Nucleus accumbens (tissue), 56 donors: Measurements from ENCODE around the gene TBC1D22A.
A peak's percentile ranks its signal among the peaks of the same experiment; 100 is the strongest.

Source experiments
- DNase-seq, 56 donors: peaks; one replicate each; lab custom pipeline; 2025; lab: John Stamatoyannopoulos, UW

Gene TBC1D22A

DNA sequence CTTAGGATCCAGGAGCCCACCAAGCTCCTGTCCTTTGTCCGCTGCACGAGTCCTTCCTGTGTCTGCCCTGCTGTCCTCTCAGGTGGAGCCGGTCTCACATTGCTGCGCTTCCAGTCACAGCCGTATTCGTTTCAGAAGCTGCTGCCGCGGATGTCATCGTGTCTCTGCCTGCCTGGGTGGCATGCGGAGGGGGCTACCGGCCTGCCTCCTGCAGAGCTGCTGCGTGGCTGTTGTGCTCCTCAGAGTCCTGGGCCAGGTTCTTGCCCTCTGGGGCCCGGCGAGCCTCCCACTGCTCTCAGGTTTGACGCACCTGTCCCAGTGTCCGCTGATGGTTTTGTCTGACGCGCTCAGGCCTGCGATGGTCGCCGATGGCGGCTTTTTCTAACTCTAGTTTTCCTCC lies 254.2 kb downstream of the TBC1D22A start:
- no peak for DNase-seq

DNA sequence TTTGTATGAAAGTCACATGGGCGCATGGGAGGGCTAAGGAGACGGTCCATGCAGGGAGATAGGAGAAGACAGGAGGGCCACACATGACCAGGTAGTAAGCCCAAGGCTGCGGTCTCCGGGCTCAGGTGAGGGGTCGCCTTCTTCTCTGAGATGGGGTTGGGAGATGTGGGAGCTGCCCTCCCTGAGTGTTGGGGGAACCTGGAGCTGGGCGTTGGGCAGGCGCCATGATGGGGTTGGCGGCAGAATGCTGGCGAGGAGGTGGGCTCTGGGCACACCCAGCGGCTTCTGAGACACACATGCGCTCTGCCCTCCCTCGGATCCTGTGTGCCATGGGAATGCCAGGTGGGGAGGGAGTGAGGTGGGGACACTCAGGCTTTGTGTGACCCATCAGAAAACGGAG lies 254.8 kb downstream of the TBC1D22A start:
- no peak for DNase-seq

DNA sequence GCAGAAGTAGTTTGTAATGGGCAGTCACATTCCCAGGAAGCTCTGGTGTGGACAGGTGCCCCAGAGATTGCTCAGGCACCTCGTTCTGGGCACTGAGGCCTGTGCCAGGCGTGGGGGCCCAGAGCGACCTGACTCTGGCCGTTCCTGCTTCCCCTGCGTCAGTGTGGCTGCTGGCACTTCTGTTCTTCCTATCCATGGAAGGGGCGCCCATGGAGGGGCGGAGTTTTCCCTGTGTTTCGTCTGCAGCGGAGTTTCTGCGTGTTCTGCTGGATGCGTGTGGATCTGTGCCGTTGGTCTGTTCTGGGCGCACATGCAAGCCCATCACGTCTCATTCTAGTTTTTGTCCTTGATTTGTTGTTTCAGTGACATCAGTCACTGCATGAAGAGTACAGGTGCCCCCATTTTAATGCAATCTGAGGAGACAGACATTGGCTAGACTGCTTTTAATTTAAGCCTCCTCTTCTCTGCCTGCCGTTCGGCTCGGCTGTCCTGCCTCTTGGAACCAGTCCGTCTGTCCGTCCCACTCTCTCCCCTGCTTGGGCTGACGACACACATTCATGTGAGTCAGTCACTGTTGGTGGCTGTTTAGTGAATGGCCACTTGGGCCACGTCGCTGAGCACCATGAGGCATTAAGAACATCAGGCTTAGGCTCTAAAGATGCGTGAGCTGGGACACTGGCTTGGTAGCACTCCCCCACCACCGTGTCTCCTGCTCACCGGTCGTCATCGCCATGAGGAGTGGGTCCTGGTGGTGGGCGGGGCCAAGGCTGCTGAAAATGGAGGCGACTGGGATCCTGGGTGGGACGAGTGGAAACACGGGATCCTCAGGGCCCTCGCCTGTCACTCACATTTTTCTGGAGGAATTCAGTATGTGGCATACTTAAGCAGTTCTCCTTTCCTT lies 255.8 kb downstream of the TBC1D22A start:
- DNase-seq, result no peak

DNA sequence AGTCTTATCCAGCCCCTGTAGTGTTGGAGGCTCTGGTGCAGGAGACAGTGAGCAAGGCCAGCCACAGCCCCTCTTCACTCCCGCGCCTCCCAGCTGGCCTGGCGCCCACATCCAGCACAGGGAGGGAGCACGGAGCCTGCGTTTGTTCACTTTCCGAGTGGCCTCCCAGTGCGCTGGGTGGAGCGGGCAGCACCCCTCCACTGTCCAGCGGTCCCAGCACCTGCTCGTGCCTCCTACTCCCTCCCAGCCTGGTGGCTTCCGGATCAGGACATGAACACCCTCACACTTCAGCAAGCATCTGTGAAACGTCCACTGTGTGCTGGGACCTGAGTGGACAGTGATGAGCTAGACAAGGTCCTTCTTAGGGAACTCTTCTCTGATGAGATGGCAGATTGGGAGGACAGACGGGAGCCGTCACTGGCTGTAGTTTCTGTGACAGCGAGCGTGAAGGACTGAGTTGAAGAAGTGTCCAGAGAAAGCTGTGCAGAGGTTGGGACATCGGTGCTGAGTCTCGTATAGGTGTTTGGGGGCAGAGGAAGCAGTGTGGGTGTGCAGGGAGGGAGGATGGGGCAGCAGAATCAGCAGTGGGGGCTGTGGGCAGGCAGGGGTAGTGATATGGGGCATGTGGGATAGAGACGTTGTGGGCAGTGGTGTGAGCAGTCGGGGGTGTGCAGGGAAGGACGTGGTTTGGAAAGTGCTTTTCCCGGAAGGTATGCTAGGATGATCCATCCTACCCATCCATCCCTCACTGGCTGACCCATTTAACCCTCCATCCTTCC lies 256.8 kb downstream of the TBC1D22A start:
- no peak for DNase-seq

DNA sequence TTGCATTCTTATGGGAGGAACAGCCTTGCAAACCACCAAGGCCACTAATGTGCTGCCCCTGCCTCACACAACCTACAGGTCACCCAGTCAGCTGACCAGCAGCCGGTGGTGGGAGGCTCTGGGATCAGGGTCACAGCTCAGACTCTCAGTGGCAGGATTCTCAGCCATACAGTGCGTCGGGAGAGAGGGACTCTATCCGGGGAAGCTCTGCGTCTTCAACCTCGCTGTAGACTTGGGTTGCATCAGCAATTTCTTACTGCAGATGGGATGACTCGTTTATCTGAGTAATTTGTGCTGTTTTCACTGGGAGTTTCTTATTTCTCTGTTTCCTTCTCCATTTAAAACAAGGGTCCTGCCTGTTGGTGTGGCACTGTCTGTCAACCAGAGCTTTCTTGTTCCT lies 257.7 kb downstream of the TBC1D22A start:
- no peak for DNase-seq

DNA sequence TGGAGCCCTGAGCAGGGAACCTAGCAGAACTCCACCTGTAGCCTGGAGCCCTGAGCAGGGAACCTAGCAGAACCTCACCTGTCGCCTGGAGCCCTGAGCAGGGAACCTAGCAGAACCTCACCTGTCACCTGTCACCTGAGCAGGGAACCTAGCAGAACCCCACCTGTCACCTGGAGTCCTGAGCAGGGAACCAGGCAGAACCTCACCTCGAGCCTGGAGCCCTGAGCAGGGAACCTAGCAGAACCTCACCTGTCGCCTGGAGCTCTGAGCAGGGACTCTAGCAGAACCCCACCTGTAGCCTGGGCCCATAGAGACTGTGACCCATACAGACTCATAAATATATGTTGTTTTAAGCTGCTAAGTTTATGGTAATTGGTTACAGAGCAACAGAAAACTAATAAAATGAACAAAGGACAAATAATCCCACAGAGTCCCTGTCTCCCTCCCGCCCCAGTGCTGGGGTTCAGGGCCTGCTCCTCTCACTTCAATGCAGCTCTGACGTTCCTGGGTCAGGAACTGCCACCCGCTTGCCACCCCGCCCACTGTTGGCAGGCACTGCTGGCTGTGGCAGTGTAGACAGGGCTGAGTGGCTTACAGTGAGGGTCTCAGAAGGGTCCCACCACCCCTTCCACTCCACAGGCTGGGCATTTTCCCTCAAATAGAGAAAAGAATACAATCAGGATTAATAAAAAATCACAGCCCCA lies 259.1 kb downstream of the TBC1D22A start:
- DNase-seq, result no peak

DNA sequence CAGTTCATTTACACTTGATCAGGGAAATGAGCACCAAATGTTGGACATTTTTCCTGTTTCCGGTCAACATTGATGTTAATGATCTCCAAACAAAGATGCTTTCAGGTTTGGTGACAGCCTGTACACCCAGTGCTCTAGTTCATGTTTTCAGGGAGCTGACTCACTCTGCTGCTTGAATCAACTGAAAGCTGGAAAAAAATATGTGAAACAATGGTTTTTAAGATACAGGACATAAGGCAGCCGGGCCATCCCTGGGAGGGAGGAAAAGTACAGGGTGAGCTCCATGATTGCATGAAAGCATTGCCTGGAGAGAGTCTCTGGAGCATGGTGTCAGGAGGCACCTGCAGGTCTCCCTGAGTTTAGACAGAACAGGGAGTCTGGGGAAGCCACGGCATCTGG lies 259.6 kb downstream of the TBC1D22A start:
- peak in 2 of 56 donors; percentile 3 to 19 for DNase-seq

DNA sequence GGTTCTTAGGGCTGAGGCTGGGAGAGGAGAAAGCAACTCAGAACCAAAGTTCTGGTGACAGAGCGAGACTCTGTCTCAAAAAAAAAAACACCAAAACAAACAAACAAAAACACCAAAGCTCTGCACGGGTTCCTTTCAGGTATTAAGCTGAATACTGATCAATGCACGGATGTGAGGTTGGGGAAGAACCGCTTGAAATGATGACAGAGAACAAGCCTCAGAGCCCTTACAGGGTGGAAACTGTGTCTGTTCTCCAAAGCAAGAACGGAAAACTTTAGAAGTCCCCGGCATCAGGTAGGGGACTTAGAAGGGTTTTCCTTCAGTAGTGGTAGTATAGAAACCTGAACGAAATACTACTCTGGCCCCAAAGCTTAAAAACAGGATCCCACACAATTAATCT lies 260.0 kb downstream of the TBC1D22A start:
- no peak for DNase-seq

DNA sequence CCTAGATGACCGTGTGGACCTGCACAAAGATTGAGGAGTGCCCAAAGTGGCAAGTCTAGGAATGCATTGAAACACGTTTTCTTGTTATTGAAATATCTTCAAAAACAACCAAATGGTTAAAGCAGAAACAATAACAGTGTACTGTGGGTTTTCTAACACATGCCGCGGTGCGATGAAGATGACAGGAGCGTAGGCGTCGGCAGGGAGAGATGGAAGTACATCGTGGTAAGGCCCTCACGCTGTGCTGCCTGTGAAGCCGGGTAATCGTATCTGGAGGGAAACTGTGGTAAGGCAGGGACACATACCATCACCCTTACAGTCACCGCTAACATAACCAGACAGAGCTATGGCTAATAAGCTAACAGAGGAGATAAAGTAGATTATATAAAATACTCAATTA lies 261.4 kb downstream of the TBC1D22A start:
- no peak for DNase-seq

DNA sequence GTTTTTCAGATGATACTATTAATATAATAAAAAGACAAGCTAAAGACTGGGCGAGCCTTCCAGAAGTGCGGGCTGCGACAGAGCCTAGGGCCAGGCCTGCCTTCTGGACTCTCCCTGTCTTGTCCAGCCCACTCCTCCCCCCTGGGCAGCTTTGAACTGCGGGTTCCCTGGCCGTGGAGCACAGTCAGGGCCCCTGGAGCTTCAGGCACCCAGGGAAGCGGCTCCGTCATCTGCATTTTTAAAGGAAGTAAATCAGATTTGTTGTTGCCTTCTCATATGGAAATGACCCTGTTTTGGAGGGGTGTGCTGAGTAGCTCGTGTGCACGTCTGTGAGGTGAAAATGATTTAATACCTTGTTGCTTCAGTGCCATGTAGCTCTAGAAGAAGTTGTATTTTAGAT lies 265.3 kb downstream of the TBC1D22A start:
- no peak for DNase-seq

DNA sequence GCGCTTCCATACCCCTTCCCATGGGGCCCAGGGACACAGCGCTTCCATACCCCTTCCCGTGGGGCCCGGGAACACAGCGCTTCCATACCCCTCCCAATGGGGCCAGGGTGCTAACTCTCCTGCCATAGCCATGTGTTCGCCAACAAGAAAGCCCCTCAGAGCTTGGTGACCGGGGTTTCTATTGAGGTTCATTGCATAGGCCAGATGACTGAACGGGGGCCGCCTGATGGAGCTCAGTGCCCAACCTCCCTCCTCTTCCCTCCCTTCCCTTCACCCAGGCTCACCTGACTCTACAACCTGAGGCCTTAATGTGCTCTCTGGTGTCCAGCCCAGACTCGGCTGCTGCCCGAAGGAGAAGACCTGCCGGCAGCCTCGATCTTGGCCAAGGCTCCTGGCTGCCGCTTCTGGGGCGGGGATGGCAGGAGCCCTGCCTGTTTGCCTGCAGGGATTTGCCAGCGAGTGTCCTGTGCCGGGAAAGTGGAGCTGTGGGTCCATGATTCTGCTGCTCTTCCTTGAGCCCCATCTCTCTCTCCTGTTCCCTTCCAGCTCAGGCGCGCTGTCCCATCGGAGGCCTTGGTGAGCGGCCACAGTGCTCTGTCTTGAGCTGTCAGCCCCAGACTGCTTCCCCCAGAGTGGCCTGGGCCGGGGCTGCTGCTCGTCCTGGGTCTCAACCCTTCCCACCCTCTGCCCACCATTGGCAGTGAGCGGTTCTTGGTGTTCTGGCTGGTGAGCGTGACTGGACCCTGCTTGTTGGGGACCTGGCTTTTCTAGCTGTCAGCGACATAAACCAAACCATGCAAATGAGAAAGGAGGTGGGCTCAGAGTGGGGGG lies 267.0 kb downstream of the TBC1D22A start:
- DNase-seq, result no peak

DNA sequence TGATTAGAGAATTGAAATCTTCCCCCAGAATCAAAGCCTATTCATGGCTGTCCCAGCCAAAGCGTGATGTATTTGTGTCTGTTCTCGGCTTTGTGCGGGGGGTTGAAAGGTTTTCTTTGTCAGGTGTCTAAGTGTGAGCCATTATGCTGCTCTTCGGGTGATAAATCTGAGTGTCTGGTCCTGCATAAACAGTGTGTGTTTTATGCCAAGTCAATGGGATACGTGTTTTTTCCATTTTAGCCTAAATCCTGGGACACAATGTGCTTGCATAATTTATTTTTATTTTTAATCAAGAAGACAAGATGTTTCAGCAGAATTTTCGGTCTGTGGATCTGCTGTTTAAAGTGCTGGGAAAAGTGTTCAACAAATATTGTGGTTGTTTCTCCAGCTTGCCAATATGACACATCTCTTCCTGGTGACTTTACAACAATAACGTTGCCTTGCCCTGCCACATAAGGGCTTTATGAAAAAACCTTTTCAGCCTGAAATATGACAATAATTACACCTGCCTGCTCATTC lies 267.8 kb downstream of the TBC1D22A start:
- peak in 1 of 56 donors; percentile 13 for DNase-seq

DNA sequence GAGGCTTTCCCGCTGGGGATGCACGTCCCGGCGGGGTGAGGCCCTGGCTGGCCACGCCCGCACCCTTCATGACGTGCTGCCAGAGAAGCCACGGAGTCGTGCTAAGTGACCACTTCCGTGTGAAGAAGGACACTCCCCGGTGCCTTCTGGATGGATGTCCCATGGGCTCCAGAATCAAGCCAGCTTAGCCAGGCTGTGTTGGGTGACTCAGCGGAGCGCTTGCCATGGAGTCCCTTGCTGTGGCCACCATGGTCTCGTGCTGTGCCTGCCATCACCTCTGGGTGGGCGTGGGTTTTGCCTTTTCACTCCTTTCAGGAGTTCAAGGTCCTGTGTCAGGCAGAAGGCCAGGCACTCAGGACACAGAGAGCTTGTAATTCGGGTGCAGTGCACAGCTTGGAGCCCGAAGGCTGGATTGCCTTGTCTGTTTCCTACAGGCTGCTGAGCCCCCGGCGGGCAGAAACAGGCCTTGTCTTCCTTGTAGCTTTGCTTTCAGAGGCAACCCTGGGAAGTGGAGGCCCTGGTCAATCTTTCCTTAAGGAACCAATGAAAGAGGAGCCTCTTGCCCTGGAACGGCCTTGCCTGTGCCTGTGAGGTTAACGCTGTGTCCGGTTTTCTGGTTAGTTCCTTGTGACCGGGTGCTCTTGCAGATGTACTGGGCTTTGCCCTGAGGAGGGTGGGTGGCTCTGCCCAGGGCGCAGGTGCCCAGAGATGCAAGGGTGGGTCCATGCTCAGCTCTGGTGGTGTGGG lies 268.6 kb downstream of the TBC1D22A start:
- DNase-seq, result no peak

DNA sequence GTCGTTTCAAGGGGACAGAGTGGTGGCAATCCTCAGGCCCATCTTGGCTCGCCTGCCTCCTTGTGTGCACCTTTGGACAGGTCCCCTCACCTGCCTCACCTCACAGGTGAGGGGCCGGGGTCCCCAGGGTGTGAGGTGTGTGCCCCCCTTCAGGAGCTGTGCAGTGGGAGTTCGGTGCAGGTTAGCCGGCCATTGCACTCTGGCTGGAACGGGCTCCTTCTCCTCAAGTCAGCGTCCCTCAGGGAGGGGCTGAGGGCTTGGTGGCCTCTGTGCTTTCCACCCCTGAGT lies 269.1 kb downstream of the TBC1D22A start:
- no peak for DNase-seq

DNA sequence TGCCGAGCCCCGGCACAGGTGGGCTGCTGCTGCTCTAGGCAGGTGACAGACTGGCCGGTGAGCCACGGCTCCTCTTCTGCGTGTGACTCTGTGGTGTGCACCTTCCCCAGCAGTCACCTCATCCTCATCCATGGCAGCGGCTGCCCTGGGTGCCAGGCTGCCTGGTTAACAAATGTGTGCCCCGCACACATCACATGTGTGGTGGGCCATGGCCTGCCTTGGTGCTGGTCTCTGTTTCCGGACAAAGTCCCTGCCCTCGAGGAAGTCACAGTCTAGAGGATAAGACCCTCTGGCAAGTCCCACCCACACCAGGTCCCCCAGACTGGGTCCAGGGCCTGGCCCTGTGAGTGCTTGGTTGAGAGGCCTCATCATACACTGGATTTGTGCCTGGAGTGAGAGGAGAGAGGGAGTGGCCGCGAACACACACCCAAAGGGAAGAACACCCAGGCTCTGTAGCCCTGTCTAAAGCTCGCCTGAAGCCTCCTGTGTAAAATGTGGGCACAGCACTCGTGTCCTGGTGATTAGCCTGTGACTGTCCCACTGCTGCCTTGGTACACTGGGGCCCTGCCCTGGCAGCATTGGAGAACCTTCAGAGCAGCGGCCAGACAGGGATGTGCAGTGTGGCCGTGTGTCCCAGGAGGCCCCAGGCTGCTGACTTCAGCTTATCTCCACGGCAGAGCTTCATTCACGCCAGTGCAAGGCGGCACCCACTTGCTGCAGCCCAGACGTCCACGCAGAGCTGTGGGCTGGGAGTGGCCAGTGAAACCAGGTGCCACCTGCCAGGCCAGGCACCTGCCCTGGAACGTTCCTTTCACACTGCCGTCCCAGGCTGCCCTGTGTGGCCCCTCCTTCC lies 269.9 kb downstream of the TBC1D22A start:
- DNase-seq, result no peak

DNA sequence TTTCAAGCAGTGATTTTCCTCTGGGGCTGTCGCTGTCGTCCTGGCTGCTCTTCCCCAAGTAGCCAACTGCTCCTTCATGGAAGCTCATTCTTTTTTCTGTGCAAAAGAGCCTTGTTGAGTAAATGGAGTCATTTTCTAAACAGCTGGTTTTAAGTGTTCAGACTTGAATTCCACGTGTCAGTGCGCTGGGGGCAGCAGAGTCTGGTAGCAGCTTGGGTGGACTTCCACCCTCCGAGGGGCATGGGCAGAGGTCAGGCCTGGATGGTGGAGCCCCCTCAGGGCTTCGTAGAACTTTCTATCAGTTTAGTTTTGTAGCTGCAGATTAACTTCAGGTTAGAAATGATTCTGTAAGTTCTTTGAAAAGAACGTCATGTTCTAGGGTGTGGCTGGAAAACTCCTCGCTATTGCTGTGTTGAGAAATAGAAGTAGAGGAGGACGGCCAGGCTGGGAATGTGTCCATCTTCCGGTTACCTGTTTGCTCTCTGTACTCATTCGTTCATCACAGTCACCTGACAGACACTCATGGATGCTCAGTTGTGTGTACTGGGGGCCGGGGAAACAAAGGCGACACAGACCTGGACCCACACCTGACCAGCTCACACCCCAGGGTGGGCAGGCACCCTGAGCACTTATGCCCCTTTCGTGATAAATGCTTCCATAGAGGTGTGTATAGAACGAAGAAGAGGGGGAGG lies 270.7 kb downstream of the TBC1D22A start:
- DNase-seq, result no peak

DNA sequence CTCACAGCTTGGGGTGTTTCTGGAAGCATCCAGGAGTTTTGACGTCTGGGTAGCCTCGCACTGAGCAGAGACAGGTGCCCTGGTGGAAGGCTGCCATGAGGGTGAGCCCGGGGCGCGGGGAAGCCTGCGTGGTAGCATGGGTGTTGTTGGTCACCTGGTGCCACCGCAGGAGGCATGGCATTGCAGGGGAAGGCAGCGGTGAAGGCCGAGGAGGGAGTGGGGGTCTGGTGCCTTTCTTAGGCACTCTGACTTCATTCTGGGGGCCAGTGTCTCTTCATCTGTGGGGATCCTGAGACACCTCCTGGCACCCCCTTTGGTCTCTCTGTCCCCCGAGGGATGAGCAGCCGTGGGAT lies 271.2 kb downstream of the TBC1D22A start:
- DNase-seq, result no peak
